ENCODE measurements around the gene THSD4.

THSD4 gene

GRCh38 chr15:71440489-71441110 lies 325.3 kb downstream of the THSD4 start:
- peak; percentile 80 for DNase-seq

- peak; percentile 78 for DNase-seq
These were observed 328.3 kb downstream of the THSD4 start for GRCh38 chr15:71443538-71443937.

DNA sequence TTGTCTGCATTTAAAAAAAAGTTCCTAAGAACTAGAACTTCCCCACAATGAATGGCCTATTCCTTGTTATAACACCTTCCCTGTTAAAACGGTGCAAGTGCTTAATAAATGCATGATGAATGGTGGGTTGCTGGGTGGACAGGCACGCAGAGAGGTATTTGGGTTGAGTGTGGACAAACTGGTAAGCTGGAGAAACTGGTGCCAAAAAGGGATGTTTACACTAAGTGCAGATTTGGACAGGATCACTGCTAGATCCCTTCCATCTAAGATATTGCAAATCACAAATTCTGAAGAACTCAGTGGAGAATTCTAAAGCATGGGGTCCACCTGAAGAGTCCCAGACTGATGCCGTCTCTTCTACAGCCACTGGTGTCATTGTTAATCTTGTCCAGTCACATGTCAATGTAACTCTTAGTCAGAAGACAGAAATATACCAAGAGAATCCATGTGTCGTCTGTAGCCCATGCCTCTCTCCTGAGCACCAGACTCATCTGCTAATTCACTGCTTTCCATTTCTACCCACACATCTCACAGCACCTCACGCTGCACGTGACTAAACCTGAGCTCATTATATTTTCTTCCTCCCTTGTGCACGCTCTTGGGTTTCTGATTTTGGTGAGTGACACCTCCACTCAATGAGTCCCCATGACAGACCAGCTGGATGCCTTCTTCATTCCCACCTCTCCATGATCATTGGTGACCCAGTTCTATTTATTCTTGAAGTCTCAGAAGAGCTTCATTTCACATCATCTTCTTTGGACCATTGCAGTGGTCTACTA lies 328.9 kb downstream of the THSD4 start:
- no peak for DNase-seq

- DNase-seq: no peak
These were observed 329.8 kb downstream of the THSD4 start for GRCh38 chr15:71444866-71445590.

GRCh38 chr15:71447328-71448250 lies 332.3 kb downstream of the THSD4 start:
- DNase-seq: no peak

DNA sequence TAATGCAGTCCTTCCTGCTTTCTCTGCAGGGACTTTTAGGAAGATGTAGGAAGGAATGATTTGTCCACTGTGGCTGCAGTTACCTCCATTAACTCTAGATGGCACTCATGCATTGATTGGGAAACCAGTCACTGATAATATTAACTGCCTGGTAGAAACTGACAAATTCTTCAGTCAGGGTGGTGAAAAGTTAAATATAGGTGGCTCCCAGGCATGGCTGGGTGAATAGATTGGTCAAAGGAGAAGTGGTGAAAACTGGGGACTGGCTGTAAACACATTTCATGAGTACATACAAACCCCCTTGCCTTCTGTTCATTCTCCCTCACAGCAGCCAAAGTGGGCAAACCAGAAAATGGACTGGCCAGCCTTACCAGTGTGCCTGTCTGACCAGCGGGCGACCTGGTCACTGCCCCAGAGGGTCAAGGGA lies 333.4 kb downstream of the THSD4 start:
- peak; percentile 92 for DNase-seq

DNA sequence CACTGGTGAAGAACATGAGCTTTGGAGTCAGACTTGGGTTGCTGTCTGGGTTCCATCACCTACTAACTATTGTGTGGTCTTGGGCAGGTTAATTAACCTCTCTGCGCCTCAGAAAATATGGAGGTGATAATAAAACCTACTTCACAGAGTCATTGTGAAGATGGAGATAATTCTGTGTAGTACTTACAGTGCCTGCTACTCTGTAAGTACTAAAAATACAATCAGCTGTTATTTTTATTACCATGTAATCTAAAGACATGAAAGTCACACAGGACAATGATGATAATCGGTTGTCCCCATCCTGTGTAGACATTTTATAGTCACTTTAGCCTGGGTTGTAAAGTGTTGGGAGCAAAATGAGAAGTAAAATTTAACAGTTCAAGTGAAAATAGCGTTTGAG lies 334.1 kb downstream of the THSD4 start:
- no peak for DNase-seq

DNA sequence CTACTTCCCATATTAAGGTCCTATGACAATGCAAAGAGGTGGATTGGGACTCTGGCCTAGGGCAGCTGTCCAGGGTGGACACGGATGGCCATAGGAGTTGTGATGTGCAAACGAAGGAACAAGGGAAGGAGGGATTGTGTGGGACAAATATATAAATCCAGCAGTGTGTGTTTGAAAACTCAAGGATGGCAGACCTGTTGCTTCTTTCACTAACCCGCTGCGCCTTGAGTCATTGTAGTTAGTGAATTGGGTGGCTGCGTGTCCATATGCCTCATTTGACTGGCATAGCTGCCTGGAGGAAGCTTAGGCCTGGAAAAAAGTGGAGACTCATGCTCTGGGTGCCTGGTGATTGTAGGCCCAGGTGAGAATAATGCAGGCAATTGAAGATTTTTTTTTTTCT lies 334.7 kb downstream of the THSD4 start:
- DNase-seq: no peak

DNA sequence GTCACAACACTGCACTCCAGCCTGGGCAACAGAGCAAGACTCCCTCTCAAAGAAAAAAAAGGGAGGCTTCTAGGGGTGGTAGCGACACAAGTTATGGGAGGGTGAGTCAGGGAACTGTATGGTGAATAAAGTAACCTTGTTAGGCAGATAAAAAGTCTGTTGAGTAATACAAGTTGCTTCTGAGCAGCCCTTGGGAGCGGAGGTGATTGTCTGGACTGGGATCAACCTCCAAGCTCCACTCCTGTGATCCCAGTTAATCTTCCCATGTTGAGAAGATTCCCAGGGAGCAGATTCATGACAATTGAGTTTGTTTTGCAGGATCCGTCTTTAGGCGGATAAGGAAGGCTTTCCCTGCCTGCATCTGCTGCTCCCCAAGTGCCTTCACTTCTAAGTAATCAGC lies 335.9 kb downstream of the THSD4 start:
- DNase-seq: no peak

GRCh38 chr15:71452893-71453292 lies 337.6 kb downstream of the THSD4 start:
- DNase-seq: no peak

DNA sequence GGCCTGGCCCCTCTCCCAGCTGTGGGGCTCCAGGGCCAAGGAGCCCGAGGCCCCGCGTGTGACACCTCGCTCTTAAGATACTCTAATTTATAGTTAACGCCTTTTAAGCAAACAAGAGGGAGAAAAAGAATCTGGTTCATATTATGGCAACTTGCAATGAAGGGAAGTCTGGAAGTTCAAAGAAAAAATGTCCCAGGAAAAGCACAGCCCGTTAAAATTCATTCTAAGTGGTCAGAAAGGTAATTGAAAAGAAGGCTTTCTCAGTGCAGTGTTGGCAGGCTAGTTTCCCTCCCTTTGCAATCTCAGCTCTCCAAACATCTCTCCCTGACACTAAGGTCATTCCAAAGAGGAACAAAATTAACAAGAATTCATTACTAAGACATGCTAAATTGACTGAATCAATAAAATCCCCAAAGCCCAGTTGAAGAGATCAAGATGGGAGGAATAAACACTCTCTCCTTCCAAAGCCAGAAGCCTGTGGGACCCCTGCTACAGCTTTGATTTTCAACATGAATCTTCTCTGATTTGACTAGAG lies 339.3 kb downstream of the THSD4 start:
- DNase-seq: no peak

GRCh38 chr15:71455107-71455506 lies 339.8 kb downstream of the THSD4 start:
- DNase-seq: no peak

DNA sequence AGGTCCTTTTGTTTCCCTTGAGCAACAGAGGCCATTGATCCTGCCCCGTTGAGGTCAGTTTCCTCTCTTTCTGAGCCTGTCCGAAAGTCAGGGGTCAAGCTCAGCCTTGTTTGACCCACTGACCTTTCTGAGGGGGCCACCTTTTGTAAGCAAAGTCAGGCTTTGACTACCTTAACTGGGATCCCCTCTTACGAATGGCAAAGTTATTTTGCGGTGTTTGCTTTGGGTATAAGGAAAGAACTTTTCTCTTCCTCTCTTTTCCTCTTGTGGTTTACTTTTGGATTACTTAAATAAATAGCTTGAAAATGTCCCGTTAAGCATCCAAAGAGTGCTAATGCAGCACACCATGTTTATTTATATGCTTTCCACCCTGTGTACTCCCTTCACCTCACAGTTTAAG lies 340.6 kb downstream of the THSD4 start:
- no peak for DNase-seq

DNA sequence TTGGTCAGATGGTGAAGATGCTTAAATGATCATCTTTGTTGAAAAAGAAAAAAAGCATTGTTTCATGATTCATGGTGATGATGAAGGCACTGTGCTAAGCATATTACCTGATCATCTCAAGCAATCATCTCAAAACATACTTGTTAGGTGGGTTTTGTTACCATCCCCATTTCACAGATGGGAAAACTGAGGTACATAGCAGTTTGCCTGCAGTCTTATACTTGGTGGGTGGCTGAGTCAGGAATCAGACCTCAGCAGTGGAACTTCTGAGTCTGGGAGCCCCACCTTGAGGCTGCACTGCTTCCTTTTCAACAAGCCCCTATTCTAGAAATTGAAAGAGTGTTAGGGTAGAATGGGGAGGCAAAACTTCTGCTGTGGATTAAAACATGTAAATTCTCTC lies 341.1 kb downstream of the THSD4 start:
- DNase-seq: no peak

- DNase-seq: no peak
These were observed 341.5 kb downstream of the THSD4 start for GRCh38 chr15:71456811-71457210.

DNA sequence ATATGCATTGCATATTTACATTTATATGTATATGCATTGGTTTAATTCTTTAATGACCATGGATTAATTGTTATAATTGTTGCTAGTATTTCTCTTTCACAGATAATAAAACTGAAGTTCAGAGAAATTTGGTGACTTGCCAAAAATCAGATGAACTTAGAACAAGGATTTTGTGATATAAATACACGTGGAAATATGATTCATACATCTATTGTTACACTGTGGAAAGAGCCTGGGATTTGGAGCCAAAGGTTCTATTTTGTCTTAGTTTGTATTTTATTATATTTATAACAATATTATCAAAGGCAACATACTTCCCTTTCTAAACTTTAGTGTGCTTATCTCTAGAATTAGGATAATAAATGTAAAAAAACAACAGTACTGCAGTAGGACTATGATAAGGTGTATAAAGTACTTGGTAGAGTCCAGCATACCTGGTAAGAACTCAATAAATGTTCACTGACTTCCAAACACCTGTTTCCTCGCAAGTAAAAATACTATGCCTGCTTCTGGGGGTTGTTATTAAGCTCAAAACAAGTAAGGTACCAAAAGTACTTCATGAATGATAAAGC lies 342.9 kb downstream of the THSD4 start:
- no peak for DNase-seq

GRCh38 chr15:71461748-71462147 lies 346.5 kb downstream of the THSD4 start:
- DNase-seq: no peak

DNA sequence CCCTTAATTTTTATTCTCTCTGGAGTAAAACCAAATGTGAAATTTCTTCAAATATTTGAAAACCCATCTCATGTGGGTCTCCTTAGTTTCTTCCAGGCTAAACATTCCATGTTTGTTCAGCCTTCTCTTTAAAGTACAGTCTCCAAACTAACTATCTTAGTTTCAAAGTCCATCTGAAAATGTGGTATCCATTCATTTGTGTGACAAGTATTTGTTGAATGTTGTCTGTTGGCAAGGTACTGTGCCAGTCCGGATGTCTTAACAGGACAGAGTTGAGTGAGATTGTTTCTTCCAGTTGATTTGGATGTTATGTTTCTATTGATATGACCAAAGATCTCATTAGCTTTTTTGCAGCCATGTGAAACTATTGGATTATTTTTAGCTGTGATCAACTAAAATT lies 347.4 kb downstream of the THSD4 start:
- DNase-seq: no peak

DNA sequence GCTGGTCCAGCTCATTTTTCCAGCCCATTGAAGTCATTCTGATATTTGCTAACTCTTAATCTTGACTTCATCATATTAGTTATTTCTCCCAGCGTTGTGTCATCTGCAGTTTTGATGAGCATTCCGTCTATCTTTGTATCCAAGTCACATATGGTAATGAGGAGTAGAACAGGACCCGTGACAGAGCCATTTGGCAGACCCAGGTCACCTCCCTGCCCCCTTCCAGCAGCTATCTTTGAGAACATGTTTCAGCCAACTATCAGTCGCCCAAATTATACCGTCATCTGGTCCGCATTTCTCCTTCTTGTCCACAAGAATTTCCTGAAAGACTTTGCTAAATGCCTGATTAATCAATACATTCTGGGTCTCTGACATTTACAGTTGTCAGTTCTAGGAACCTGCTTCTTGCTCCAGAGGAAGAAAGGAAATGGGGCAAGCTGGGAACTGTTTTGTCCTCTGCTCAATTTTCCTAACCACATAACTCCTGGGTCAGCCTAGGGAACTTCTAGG lies 347.9 kb downstream of the THSD4 start:
- DNase-seq: no peak

GRCh38 chr15:71465131-71465955 lies 350.1 kb downstream of the THSD4 start:
- DNase-seq: no peak

- DNase-seq: no peak
These were observed 353.4 kb downstream of the THSD4 start for GRCh38 chr15:71468715-71469114.
